ENCODE measurements around the gene KLHL40.

The KLHL40 gene

DNA sequence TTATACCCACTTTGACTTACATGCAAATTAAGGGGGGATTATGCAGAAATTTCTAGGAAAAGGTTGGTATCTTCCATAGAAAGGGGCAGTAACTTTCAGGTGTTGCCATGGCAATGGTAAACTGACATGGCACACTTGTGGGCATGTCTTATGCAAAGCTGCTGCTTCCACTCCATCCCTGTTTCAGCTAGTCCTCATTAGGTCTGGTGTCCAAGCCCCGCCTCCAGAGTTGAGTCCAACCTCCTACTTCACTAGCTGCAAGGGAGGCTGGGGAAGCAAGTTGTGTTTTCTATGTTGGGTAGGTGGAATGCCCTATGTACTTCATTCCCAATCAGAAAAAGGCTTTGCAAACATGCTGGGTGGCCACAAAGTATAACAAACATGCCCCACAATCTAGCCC, 14.7 kb upstream of the KLHL40 start:
- DNase-seq, result no peak

- no peak for DNase-seq
Measured at GRCh38 chr3:42672515-42672914, 12.8 kb upstream of the KLHL40 start.

DNA sequence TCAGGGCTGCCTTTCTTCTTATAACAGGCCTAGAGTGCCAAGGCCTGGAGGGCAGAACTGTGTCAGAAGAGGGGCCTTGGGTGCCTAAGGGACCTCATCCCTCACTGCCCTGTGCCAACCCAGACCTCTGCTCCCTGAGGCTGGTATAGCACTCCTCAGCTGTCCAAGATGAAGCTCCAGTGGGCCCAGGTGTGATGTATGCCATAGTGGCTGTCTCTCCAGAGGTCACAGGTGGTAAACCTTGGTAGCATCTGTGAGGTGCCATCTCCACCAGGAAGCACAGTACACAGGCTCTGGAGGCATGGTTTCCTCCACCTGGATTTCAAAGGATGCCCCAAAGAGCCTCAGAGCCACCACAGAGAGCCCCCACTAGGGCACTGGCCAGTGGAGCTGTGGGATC, 12.3 kb upstream of the KLHL40 start:
- DNase-seq, result no peak

- no peak for DNase-seq
Measured at GRCh38 chr3:42674146-42674545, 11.2 kb upstream of the KLHL40 start.

- no peak for DNase-seq
Measured at GRCh38 chr3:42675909-42676308, 9.4 kb upstream of the KLHL40 start.

- no peak for DNase-seq
Measured at GRCh38 chr3:42678447-42678846, 6.9 kb upstream of the KLHL40 start.

DNA sequence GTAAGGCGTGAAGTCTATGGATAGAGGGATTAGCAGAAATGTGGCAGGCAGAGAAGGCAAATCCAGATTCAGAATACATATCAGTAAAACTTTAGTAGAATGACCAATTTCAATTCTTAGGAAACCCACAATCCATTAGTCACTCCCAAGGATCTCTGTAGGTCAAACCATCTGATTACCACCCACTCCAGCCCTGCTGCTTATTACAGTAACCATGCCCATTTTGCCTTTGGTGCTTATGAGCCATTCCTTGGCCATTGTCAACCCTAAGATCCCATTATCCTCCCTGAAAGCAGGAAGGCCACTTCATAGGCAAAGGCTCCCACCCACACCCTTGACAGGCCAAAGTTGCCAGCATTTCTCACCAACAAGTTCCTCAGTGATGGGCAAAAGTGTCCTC, 5.1 kb upstream of the KLHL40 start:
- DNase-seq, result no peak

- no peak for DNase-seq
Measured at GRCh38 chr3:42680806-42681205, 4.5 kb upstream of the KLHL40 start.

DNA sequence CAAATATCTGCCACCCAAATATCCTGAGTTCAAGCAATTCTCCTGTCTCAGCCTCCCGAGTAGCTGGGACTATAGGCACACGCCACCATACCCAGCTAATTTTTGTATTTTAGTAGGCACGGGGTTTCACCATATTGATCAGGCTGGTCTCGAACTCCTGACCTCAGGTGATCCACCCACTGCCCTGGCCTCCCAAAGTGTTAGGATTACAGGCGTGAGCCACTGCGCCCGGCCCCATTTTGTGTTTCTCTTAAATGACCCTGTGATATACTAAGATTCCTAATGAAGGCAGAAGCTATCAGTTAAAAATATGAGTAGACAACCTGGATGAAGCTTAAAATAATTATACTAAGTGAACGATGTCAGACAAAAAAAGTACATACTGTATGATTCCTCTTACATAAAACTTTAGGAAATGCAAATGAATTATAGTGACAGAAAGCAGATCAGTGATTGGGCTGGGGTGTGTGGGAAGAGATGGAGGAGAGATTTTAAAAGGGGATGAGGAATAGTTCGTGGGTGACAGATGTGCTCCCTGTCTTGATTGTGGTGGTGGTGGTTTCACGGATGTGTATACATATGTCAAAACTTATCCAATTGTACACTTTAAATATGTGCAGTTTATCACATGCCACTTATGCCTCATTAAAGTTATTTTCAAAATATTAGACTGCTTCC, 3.8 kb upstream of the KLHL40 start:
- DNase-seq, result no peak

DNA sequence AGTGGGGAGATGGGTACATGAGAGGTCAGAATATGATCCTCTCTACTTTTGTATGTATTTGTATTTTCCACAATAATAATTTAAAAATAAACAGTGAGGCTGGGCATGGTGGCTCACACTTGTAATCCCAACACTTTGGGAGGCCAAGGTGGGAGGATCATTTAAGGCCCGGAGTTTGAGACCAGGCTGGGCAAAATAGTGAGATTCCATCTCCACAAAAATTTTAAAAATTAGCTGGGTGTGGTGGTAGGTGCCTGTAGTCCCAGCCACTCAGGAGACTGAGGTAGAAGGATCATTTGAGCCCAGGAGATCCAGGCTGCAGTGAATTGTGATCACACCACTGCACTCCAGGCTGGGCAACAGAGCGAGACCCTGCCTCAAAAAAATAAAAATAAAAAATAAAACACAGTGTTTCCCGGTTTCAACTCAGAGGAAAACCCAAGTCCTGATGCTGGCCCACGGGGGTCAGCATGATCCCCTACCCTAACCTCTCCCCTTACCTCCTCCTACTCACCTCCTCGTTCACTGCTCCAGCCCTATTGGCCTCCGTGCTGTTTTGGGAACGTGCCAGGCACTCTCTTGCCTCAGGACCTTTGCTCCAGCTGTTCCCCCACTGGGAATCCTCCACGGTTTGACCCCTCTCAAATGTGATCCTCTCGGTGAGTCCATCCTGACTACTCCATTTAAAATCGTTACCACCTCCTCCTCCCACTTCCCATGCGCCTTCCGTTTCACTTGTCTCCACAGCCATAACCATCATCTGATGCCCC, 2.9 kb upstream of the KLHL40 start:
- no peak for DNase-seq

DNA sequence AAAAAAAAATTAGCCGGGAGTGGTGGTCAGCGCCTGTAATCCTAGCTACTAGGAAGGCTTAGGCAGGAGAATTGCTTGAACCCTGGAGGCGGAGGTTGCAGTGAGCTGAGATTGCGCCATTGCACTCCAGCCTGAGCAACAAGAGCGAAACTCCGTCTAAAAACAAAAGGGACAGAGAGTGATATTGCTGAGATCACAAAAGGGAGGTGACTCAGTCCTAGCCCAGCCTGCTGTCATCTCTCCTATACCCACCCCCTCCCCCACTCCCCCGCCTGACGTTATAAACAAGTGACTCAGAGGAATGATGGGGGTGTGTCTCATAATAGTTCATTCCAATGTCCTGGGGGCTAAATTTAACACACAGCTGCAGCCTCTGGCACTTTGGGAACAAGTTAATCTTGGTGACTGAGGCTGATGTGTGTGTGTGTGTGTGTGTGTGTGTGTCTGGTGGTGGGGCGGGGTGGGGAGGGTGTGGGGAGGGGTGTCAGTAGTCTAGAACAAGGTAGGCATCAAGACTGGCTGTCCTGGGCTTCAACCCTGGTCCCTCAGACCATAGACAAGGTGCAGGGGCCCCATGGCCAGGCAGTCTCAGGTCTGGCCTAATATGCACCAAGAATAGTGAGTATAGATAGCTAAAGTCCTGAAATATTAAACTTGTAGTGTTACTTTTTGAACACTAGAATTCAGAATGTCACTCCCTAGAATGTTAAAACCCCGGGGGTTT, 1.3 kb upstream of the KLHL40 start:
- peak; percentile 53 for DNase-seq

- DNase-seq, result no peak
Measured at GRCh38 chr3:42684632-42685362, 540 bp upstream of the KLHL40 start.

GRCh38 chr3:42685891-42686820, 819 bp downstream of the KLHL40 start:
- DNase-seq, result no peak

GRCh38 chr3:42686832-42687650, 1.7 kb downstream of the KLHL40 start:
- no peak for DNase-seq

DNA sequence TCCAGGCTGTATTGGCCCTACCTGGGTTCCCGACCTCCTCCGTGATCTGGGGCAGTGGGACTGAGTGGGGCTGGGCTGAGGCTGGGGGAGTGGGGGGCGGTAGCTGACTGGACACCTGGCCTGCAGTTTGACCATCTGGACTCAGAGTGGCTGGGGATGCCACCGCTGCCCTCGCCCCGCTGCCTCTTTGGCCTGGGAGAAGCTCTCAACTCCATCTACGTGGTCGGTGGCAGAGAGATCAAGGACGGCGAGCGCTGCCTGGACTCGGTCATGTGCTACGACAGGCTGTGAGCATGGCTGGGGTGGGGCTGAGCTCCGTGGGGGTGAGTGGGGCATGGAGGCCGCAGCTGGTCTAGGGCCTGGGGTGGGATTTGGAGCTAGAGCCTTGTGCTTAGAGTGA, 2.7 kb downstream of the KLHL40 start:
- DNase-seq, result no peak

DNA sequence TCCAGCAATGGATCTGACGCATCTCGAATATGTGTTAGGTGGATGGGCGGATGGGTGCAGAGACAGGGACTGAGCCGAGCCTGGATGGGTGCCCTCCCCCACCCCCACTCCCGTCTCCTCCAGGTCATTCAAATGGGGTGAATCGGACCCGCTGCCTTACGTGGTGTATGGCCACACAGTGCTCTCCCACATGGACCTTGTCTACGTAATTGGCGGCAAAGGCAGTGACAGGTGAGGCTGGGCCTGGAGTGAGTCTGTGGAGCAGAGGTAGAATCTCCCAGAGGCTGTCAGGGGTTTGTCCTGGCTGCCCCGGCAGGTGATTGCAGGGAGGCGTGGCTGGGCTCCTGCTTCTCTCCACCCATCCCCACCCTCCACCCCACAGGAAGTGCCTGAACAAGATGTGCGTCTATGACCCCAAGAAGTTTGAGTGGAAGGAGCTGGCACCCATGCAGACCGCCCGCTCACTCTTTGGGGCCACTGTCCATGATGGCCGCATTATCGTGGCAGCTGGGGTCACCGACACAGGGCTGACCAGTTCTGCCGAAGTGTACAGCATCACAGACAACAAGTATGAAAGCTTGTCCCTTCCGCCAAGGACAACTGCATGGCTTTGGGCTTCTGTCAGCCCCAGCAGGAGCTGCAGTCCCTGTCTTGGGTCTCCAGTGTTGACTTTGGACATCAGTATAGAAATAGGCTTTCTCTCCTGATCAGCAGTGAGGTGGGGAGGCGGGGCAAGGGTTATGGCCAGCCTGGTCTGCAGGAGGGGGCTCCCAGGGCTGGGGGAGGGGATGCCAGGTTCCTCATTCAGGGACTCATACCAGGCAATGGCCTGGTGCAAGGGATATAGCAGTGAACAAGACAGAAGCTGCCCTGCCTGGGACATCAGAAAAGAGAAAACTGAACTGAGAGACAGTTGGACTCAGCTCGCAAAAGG, 3.4 kb downstream of the KLHL40 start:
- DNase-seq, result no peak

GRCh38 chr3:42689421-42690014, 4.2 kb downstream of the KLHL40 start:
- no peak for DNase-seq

DNA sequence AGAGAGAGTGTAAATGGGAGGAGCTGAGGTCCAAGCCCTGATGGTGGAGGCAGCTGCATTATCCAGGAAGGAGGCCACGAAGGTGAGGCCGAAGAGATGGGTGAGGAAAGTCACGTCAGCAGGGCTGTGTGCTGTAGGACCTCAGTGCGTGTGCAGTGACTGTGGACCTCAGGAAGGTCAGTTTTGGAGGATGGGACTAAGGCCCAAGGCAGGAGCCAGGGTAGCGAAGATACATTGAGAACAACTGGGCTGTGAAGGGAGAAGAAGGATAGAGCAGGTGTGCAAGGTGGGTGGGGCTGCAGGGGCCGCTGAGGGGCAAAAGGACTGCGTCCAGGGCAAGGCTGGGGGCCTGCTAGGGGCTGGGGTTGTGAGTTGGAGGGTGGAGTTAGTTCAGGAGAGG, 4.9 kb downstream of the KLHL40 start:
- no peak for DNase-seq

All from stimulated activated CD4-positive, alpha-beta T cell treated with anti-CD3 and anti-CD28 coated beads, Interleukin-4, amount 100 ng/mL, for 24 hours (primary cell).